Fibroblast of the aortic adventitia (primary cell): ENCODE results near the gene VARS1. TPM values are rescaled to one million over a fixed set of nuclear protein-coding genes. Genes with fewer than 3 reads are reported as not detected.

Experiments used
- DNase-seq: peaks from one replicate; pipeline ENCODE4 v3.0.0-alpha.2; 2010; ENCODE audit warnings: low read depth
- H3K4me3 ChIP-seq: 2 replicates; pipeline ENCODE4 v1.5.1; 2011; ENCODE audit warnings: low read depth, mild to moderate bottlenecking, control low read depth, low read length, moderate library complexity
- total RNA-seq: library from RNA; depleted of rRNA; stranded (reverse); fragments of >200 nt; gene quantifications from 2 replicates; pipeline ENCODE4 v1.2.3, GENCODE V29; 2012; ENCODE audit warnings: low replicate concordance
- TF ChIP-seq, protein P1 (sequence below): IDR thresholded peaks from 2 replicates; pipeline ENCODE4 v1.5.1; 2011; ENCODE audit warnings: mild to moderate bottlenecking, low read length, control low read depth, inconsistent platforms; ENCODE audit not compliant: insufficient read depth

Gene VARS1
- total RNA-seq, 1 donor: 68.8 TPM

DNA sequence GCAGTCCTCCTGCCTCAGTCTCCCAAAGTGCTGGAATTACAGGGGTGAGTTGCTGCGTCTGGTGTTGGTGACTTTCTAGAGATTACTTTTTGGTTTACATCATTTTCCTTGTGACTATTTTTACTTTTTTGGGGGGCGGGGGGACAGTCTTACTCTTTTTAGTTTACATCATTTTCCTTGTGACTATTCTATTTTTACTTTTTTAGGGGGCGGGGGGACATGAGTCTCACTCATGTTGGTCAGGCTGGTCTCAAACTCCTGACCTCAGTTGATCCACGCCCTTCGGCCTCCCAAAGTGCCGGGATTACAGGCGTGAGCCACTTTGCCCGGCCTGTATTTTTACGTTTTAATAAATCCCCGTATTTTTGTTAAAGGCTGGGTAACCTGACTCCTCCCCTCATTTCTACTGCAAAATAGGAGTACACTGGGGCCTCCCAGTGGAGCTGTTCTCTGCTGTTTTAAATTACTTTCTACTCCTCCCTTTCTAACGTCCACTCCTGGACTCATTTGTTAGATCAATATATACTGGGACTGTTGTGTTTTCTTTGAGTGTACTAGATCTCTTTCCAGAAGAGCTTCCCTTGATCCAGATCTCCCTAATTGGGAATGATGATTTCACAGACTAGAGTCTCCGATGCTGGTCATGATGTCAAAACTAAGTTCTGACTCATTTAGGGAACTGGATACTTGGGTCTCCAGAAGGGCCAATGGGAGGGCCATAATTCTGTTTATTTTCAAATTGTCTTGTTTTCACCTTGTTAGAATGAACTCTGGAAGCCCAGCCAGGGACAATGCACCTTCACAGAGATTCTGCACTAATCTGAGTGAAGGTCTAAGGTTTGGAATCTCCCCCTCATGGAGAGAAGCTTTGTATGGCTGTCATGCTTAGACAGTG, 41.2 kb upstream of the VARS1 start:
- peak; percentile 61 for DNase-seq
- TF ChIP-seq, protein P1, sequence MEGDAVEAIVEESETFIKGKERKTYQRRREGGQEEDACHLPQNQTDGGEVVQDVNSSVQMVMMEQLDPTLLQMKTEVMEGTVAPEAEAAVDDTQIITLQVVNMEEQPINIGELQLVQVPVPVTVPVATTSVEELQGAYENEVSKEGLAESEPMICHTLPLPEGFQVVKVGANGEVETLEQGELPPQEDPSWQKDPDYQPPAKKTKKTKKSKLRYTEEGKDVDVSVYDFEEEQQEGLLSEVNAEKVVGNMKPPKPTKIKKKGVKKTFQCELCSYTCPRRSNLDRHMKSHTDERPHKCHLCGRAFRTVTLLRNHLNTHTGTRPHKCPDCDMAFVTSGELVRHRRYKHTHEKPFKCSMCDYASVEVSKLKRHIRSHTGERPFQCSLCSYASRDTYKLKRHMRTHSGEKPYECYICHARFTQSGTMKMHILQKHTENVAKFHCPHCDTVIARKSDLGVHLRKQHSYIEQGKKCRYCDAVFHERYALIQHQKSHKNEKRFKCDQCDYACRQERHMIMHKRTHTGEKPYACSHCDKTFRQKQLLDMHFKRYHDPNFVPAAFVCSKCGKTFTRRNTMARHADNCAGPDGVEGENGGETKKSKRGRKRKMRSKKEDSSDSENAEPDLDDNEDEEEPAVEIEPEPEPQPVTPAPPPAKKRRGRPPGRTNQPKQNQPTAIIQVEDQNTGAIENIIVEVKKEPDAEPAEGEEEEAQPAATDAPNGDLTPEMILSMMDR: peak; percentile 14

DNA sequence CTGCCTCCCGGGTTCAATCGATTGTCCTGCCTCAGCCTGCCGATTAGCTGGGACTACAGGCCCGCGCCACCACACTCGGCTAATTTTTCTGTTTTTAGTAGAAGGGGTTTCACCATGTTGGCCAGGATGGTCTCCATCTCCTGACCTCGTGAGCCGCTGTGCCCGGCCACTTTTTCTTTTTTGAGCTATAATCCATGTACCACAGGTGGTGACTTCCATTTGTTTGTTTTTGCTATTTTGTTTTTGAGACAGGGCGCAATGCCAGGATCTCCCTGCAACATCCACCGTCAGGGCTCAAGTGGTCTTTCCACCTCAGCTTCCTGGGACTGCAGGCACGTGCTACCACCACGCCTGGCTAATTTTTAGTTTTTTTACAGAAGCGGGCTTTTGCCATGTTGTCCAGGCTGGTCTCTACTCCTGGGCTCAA, 40.5 kb upstream of the VARS1 start:
- H3K4me3 ChIP-seq: peak overlapping the region; percentile 96
- no peak for DNase-seq
- TF ChIP-seq, protein P1: no peak

More for the DNA sequence above, 41.2 kb upstream of the VARS1 start:
- H3K4me3 ChIP-seq: peak overlapping the region; percentile 96

DNA sequence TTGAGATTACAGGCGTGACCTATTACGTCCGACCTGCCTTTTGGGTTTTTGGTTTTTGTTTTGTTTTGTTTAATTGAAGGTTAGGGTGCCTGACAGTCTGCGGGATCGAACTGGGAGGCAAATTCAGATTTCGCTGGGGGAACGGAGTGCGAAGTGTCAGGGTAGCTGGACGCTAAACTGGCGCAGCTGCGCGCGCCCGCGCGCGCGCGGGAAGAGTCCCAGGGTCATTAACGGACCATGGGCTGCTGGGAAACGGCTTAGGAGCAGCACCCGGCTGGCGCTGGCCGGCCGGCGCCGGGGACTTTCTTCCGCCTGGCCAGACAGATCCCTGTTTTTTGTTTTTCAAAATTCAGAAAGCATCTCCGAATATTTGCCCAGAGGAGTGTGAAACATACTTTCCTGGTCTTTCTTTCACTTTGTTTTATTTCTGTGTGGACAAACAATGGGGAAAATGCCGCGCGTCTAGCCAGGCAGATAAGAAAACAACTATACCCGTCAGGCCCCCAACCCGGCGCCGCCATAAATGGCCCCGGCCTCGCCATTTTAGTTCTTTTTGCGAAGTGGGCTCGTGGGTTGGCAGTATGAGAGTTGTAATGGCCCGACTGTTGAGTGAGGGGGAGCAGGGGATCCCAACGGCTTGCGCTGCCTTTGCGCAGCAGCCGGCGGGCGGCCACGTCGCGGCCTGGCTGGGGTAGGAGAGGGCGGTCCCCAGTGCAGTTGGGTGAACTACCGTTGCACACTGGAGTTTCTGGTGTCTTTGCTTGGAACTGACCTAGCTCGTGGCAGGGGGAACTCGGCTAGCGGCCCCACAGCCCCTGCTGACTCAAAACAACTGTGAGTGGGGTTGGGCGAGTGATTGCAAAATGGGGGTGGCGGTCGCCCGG, 39.1 kb upstream of the VARS1 start:
- peak; percentile 86 for DNase-seq
- H3K4me3 ChIP-seq: peak overlapping the region; percentile 96
- TF ChIP-seq, protein P1: no peak

DNA sequence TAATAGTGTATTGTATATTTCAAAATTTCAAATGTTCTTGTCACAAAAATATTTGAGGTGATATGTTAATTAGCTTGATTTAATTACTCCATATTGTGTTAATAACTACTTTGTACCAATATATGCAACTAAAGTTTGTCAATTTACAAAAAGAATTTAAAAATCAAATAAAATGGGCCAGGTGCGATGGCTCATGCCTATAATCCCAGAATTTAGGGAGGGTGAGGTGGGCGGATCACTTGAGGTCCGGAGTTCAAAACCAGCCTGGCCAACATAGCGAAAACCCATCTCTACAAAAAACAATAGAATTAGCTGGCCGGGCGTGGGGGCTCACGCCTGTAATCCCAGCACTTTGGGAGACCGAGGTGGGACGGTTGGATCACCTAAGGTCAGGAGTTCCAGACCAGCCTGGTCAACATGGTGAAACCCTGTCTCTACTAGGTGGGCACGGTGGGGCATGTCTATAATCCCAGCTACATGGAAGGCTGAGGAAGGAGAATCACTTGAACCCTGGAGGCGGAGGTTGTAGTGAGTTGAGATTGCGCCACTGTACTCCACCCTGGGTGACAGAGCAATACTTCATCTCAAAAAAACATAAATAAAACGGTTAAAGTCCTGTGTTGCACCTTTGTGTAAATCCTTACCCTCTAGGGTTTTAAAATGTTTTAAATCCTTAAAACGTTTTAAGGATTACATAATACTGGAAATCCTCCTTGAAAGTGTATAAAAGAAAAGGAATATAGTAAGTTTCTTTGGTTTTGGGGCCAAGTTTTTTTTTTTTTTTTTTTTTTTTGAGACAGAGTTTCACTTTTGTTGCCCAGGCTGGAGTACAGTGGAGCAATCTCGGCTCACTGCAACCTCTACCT, 36.0 kb upstream of the VARS1 start:
- peak; percentile 27 for DNase-seq
- TF ChIP-seq, protein P1: no peak
- peak overlapping the region; percentile 85 for H3K4me3 ChIP-seq

DNA sequence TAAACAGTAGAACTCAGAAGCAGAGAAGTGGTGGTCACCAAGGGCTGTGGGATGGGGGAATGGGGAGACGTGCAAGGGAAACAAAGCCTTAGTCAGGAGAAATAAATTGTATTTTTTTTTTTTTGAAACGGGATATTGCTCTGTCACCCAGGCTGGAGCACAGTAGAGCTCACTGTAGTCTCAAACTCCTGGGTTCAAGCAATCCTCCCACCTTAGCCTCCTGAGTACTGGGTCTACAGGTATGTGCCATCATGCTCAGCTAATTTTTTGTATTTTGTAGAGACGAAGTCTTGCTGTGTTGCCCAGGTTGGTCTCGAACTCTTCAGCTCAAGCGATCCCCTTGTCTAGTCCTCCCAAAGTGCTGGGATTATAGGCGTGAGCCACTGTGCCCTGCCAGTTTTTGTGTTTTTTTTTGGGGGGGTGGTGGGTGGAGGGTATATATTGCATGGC, 35.4 kb upstream of the VARS1 start:
- TF ChIP-seq, protein P1: no peak
- H3K4me3 ChIP-seq: peak overlapping the region; percentile 85
- no peak for DNase-seq
